Small intestine (tissue), 7 donors: ENCODE results near the gene ACSL5. TPM values are rescaled to one million over a fixed set of nuclear protein-coding genes. Genes with fewer than 3 reads are reported as not detected.
"Not testable (repeated sequence)": the region's sequence is repeated elsewhere in the genome, so short reads cannot be mapped to it uniquely, and the experiment has no call there.

Source experiments
- DNase-seq, 2 donors: peaks; one replicate each; pipeline versions ENCODE4 v3.0.0 to v3.0.0-alpha.2; 2013
- FAIRE-seq: peaks from 2 replicates; lab custom pipeline; 2012; peaks lifted over from hg19 to GRCh38; lab: Jason Lieb, UNC
- H3K27ac ChIP-seq, 3 donors: one replicate each; pipeline ENCODE4 v1.5.1; 2013; ENCODE audit warnings: low read length in 2 of 3, mild to moderate bottlenecking in 2 of 3, control low read depth in 1 of 3, inconsistent platforms in 1 of 3, low read depth in 1 of 3, moderate library complexity in 1 of 3
- H3K27me3 ChIP-seq, 3 donors: one replicate each; pipeline ENCODE4 v1.6.1; 2013; ENCODE audit warnings: low read length in 3 of 3, inconsistent platforms in 1 of 3; ENCODE audit not compliant: control insufficient read depth in 3 of 3, insufficient read depth in 3 of 3
- H3K36me3 ChIP-seq, 3 donors: one replicate each; pipeline ENCODE4 v1.6.1; 2013; ENCODE audit warnings: low read length in 3 of 3, inconsistent platforms in 1 of 3, low read depth in 1 of 3, mild to moderate bottlenecking in 1 of 3, moderate library complexity in 1 of 3; ENCODE audit not compliant: control insufficient read depth in 3 of 3, insufficient read depth in 2 of 3
- H3K4me1 ChIP-seq, 3 donors: one replicate each; pipeline ENCODE4 v1.6.1; 2013; ENCODE audit warnings: low read length in 2 of 3, inconsistent platforms in 1 of 3, low read depth in 1 of 3, mild to moderate bottlenecking in 1 of 3, moderate library complexity in 1 of 3; ENCODE audit not compliant: control insufficient read depth in 3 of 3, insufficient read depth in 2 of 3
- H3K4me3 ChIP-seq, 3 donors: one replicate each; pipeline ENCODE4 v1.5.1; 2013; ENCODE audit warnings: low read length in 3 of 3, control low read depth in 1 of 3, inconsistent platforms in 1 of 3, low read depth in 1 of 3, mild to moderate bottlenecking in 1 of 3, moderate library complexity in 1 of 3
- H3K9me3 ChIP-seq, 2 donors: one replicate each; pipeline ENCODE4 v1.6.1; 2013; ENCODE audit warnings: low read depth in 1 of 2, low read length in 1 of 2; ENCODE audit not compliant: control insufficient read depth in 2 of 2, insufficient read depth in 1 of 2
- WGBS, 3 donors: extraction: QIAGEN DNeasy Blood & Tissue Kit; methylation state at CpG; one replicate each; pipeline ENCODE4 v1.1.7; 2013; 5-methylcytosine and 5-hydroxymethylcytosine counted together
- polyA plus RNA-seq, 4 donors: library from polyadenylated mRNA; stranded (reverse) in 3 of 4; unstranded in 1 of 4; fragments of 200-250 nt in 3 of 4; fragments of 120-200 nt in 1 of 4; gene quantifications; one replicate each; pipeline versions ENCODE4 v1.2.1 to v1.2.3, GENCODE V29; 2013
- donor health status: healthy with polysubstance abuse.
- donor health status: control.
- donor health status: control.
- donor health status: Bipolar disorder and iron deficiency.
- donor health status: healthy.

ACSL5 gene
- polyA plus RNA-seq, 4 donors = 163 to 425 (median 292) TPM

- H3K4me1 ChIP-seq = peaks cover 2 to 74% (median 17%) of the 10 kb centered on the region in 3 donors
- peaks cover 0 to 37% (median 15%) of the 10 kb centered on the region in 3 donors for H3K36me3 ChIP-seq
- no peaks in the 10 kb centered on the region for H3K9me3 ChIP-seq
- FAIRE-seq (no peak), DNase-seq (peak in 1 of 2 donors; percentile 50)
- peak overlapping the region; percentile 64 to 91 (median 88) for H3K27ac ChIP-seq
- H3K27me3 ChIP-seq = no peaks in the 10 kb centered on the region
- no peak overlapping the region for H3K4me3 ChIP-seq
- WGBS, 3 donors = 20 to 62% (median 39%) methylated on average over 2 of the region's 2 CpGs
Observed at GRCh38 chr10:112384141-112384540, 10.2 kb downstream of the ACSL5 start.

GRCh38 chr10:112385201-112385600, 11.3 kb downstream of the ACSL5 start:
- 38 to 61% (median 40%) methylated on average over 4 of the region's 4 CpGs for WGBS, 3 donors

GRCh38 chr10:112388056-112388455, 14.1 kb downstream of the ACSL5 start:
- Histone ChIP-seq H3K4me1 (peaks cover 0 to 66% (median 8%) of the 10 kb centered on the region in 3 donors), H3K27ac (peak overlapping the region; percentile 22 to 91 (median 60)), H3K36me3 (peaks cover 0 to 19% (median 4%) of the 10 kb centered on the region in 3 donors)
- H3K9me3 ChIP-seq, H3K27me3 ChIP-seq, FAIRE-seq, H3K4me3 ChIP-seq: not testable (repeated sequence)
- 40 to 76% (median 60%) methylated on average over 7 of the region's 7 CpGs for WGBS, 3 donors
- peak; percentile 45 to 84 for DNase-seq

More at GRCh38 chr10:112385201-112385600, 11.3 kb downstream of the ACSL5 start:
- Histone ChIP-seq H3K4me3 (no peak overlapping the region), H3K9me3 (no peaks in the 10 kb centered on the region), H3K27me3 (no peaks in the 10 kb centered on the region), H3K4me1 (peaks cover 2 to 76% (median 17%) of the 10 kb centered on the region in 3 donors), H3K36me3 (peaks cover 0 to 38% (median 15%) of the 10 kb centered on the region in 3 donors), H3K27ac (peak overlapping the region in 2 of 3 donors; percentile 88 to 91)
- no peak for FAIRE-seq
- peak; percentile 78 to 88 for DNase-seq

- Histone ChIP-seq H3K36me3 (peaks cover 0 to 18% (median 4%) of the 10 kb centered on the region in 3 donors), H3K4me1 (peaks cover 0 to 65% (median 10%) of the 10 kb centered on the region in 3 donors), H3K27me3 (no peaks in the 10 kb centered on the region), H3K27ac (peak overlapping the region; percentile 22 to 91 (median 60)), H3K4me3 (no peak overlapping the region), H3K9me3 (no peaks in the 10 kb centered on the region)
- DNase-seq (peak in 1 of 2 donors; percentile 71), FAIRE-seq (no peak)
- WGBS, 3 donors = 29 to 52% (median 36%) methylated on average over 2 of the region's 2 CpGs
Observed at GRCh38 chr10:112388548-112388947, 14.6 kb downstream of the ACSL5 start.

GRCh38 chr10:112389271-112389822, 15.4 kb downstream of the ACSL5 start:
- FAIRE-seq = no peak
- DNase-seq = peak in 1 of 2 donors; percentile 33
- 16 to 30% (median 27%) methylated on average over 6 of the region's 6 CpGs for WGBS, 3 donors

DNA sequence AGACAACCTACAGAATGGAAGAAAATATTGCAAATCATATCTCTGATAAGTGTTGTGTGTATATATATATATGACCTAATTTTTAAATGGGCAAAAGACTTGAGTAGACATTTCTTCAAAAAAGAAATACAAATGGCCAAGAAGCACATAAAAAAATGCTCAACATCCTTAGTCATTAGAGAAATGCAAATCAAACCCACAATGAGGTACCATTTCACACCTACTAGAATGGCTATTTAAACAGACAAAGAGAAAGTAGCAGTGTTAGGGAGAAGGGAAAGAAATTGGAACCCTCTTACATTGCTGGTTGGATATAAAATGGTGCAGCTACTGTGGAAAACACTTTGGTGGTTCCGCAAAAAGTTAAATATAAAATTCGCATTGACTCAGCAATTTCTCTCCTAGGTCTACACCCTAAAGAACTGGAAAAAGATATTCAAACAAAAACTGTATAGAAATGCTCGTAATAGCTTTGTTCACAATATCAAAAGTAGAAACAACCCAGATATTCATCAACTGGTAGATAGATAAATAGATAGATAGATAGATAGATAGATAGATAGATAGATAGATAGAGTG, 16.3 kb downstream of the ACSL5 start:
- no peaks in the 10 kb centered on the region for H3K9me3 ChIP-seq
- FAIRE-seq (no peak), DNase-seq (no peak)
- no peaks in the 10 kb centered on the region for H3K27me3 ChIP-seq
- H3K4me1 ChIP-seq = peaks cover 5 to 59% (median 13%) of the 10 kb centered on the region in 3 donors
- H3K36me3 ChIP-seq = peaks cover 0 to 13% (median 11%) of the 10 kb centered on the region in 3 donors
- no peak overlapping the region for H3K27ac ChIP-seq
- WGBS, 3 donors = 91 to 95% (median 95%) methylated on average over 3 of the region's 3 CpGs
- H3K4me3 ChIP-seq = no peak overlapping the region

More at GRCh38 chr10:112389271-112389822, 15.4 kb downstream of the ACSL5 start:
- peak overlapping the region; percentile 65 to 91 (median 66) for H3K27ac ChIP-seq
- peaks cover 2 to 66% (median 10%) of the 10 kb centered on the region in 3 donors for H3K4me1 ChIP-seq
- no peak overlapping the region for H3K4me3 ChIP-seq
- H3K27me3 ChIP-seq = no peaks in the 10 kb centered on the region
- no peaks in the 10 kb centered on the region for H3K9me3 ChIP-seq
- peaks cover 0 to 13% (median 10%) of the 10 kb centered on the region in 3 donors for H3K36me3 ChIP-seq

GRCh38 chr10:112393341-112393740, 19.4 kb downstream of the ACSL5 start:
- H3K36me3 ChIP-seq = peaks cover 0 to 21% (median 21%) of the 10 kb centered on the region in 3 donors
- no peaks in the 10 kb centered on the region for H3K9me3 ChIP-seq
- H3K27ac ChIP-seq = peak overlapping the region; percentile 2 to 35 (median 29)
- 7 to 64% (median 36%) methylated on average over 1 of the region's 1 CpG for WGBS, 3 donors
- DNase-seq = no peak
- peaks cover 5 to 41% (median 9%) of the 10 kb centered on the region in 3 donors for H3K4me1 ChIP-seq
- no peak overlapping the region for H3K4me3 ChIP-seq
- no peaks in the 10 kb centered on the region for H3K27me3 ChIP-seq
- no peak for FAIRE-seq

- peak overlapping the region; percentile 35 to 49 (median 38) for H3K27ac ChIP-seq
- no peaks in the 10 kb centered on the region for H3K9me3 ChIP-seq
- no peaks in the 10 kb centered on the region for H3K27me3 ChIP-seq
- DNase-seq = no peak
- no peak overlapping the region for H3K4me3 ChIP-seq
- 33 to 65% (median 45%) methylated on average over 2 of the region's 2 CpGs for WGBS, 3 donors
- peaks cover 5 to 37% (median 9%) of the 10 kb centered on the region in 3 donors for H3K4me1 ChIP-seq
- FAIRE-seq = no peak
- H3K36me3 ChIP-seq = peaks cover 0 to 26% (median 23%) of the 10 kb centered on the region in 3 donors
Observed at GRCh38 chr10:112393827-112394226, 19.9 kb downstream of the ACSL5 start.
